Neural progenitor cell (in vitro differentiated cells): ENCODE measurements around the gene WDR27. TPM values are rescaled to one million over a fixed set of nuclear protein-coding genes. Genes with fewer than 3 reads are reported as not detected.

Experiments used
- DNase-seq: peaks from one replicate; pipeline ENCODE4 v3.0.0-alpha.2; 2016; ENCODE audit warnings: low spot score
- H2AFZ ChIP-seq: fragments of 200-600 bp; sonication (generic); replicated peaks from 2 replicates; pipeline ENCODE4 v1.6.1; 2016; ENCODE audit warnings: antibody characterized with exemption
- H3F3A ChIP-seq: fragments of 200-600 bp; sonication (generic); 2 replicates; pipeline ENCODE4 v1.6.1; 2016; ENCODE audit warnings: antibody characterized with exemption, low read depth
- H3K27ac ChIP-seq: fragments of 200-600 bp; sonication (generic); 2 replicates; pipeline ENCODE4 v1.5.1; 2016; ENCODE audit warnings: mild to moderate bottlenecking
- H3K27me3 ChIP-seq: fragments of 200-600 bp; sonication (generic); 2 replicates; pipeline ENCODE4 v1.6.1; 2016; ENCODE audit warnings: mild to moderate bottlenecking, moderate library complexity
- H3K36me3 ChIP-seq: fragments of 200-600 bp; sonication (generic); 2 replicates; pipeline ENCODE4 v1.5.1; 2016
- H3K4me1 ChIP-seq: fragments of 200-600 bp; sonication (generic); 2 replicates; pipeline ENCODE4 v1.6.1; 2016; ENCODE audit warnings: mixed run types
- H3K4me2 ChIP-seq: fragments of 200-600 bp; sonication (generic); 2 replicates; pipeline ENCODE4 v1.6.1; 2016
- H3K4me3 ChIP-seq: fragments of 200-600 bp; sonication (generic); 2 replicates; pipeline ENCODE4 v1.5.1; 2016
- H3K79me2 ChIP-seq: fragments of 200-600 bp; sonication (generic); 2 replicates; pipeline ENCODE4 v1.6.1; 2016; ENCODE audit warnings: low read depth
- H3K9ac ChIP-seq: fragments of 200-600 bp; sonication (generic); 2 replicates; pipeline ENCODE4 v1.6.1; 2016
- H3K9me3 ChIP-seq: fragments of 200-600 bp; sonication (generic); 2 replicates; pipeline ENCODE4 v1.5.1; 2016; ENCODE audit warnings: low read depth
- H4K20me1 ChIP-seq: fragments of 200-600 bp; sonication (generic); 2 replicates; pipeline ENCODE4 v1.6.1; 2016; ENCODE audit warnings: low read depth
- H3K27ac Mint-ChIP-seq: 3 replicates; pipeline ENCODE4 v1.8.0; 2021; ENCODE audit warnings: mixed read lengths
- H3K27me3 Mint-ChIP-seq: 2 replicates; pipeline ENCODE4 v1.8.0; 2022; ENCODE audit warnings: low read depth, mild to moderate bottlenecking, inconsistent platforms, moderate library complexity, mixed read lengths; ENCODE audit not compliant: insufficient read depth
- H3K36me3 Mint-ChIP-seq: 3 replicates; pipeline ENCODE4 v1.8.0; 2021; ENCODE audit warnings: mixed read lengths
- H3K4me1 Mint-ChIP-seq: 3 replicates; pipeline ENCODE4 v1.8.0; 2021; ENCODE audit warnings: mixed read lengths
- H3K4me3 Mint-ChIP-seq: 3 replicates; pipeline ENCODE4 v1.8.0; 2021; ENCODE audit warnings: mild to moderate bottlenecking, moderate library complexity, mixed read lengths
- H3K9me3 Mint-ChIP-seq: 3 replicates; pipeline ENCODE4 v1.8.0; 2020; ENCODE audit warnings: mixed read lengths
- EZH2 ChIP-seq: fragments of 200-600 bp; sonication (generic); IDR thresholded peaks from 2 replicates; pipeline ENCODE4 v1.6.1; 2017; ENCODE audit warnings: antibody characterized with exemption, mild to moderate bottlenecking, moderate library complexity
- EZH2phosphoT487 ChIP-seq: fragments of 200-600 bp; sonication (generic); IDR thresholded peaks from 2 replicates; pipeline ENCODE4 v1.6.1; 2017; ENCODE audit warnings: antibody characterized with exemption
- total RNA-seq: library from RNA; depleted of rRNA; stranded (reverse); fragments of >200 nt; gene quantifications from 2 replicates; pipeline ENCODE4 v1.2.3, GENCODE V29; 2015; ENCODE audit warnings: low replicate concordance
- TF ChIP-seq, protein P1 (sequence below): fragments of 200-600 bp; sonication (generic); IDR thresholded peaks from 2 replicates; pipeline ENCODE4 v1.5.1; 2017; ENCODE audit warnings: antibody characterized with exemption, mild to moderate bottlenecking

Gene WDR27
- total RNA-seq, 1 donor from 2014 or later: 69.0 TPM

GRCh38 chr6:169500688-169501087 lies 201.1 kb downstream of the WDR27 start:
- Mint-ChIP-seq H3K36me3 (peaks cover 10% of the 10 kb centered on the region), H3K27ac (no peak overlapping the region)
- TF ChIP-seq EZH2 (no peak), EZH2phosphoT487 (no peak)
- TF ChIP-seq, protein P1, sequence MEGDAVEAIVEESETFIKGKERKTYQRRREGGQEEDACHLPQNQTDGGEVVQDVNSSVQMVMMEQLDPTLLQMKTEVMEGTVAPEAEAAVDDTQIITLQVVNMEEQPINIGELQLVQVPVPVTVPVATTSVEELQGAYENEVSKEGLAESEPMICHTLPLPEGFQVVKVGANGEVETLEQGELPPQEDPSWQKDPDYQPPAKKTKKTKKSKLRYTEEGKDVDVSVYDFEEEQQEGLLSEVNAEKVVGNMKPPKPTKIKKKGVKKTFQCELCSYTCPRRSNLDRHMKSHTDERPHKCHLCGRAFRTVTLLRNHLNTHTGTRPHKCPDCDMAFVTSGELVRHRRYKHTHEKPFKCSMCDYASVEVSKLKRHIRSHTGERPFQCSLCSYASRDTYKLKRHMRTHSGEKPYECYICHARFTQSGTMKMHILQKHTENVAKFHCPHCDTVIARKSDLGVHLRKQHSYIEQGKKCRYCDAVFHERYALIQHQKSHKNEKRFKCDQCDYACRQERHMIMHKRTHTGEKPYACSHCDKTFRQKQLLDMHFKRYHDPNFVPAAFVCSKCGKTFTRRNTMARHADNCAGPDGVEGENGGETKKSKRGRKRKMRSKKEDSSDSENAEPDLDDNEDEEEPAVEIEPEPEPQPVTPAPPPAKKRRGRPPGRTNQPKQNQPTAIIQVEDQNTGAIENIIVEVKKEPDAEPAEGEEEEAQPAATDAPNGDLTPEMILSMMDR: no peak

DNA sequence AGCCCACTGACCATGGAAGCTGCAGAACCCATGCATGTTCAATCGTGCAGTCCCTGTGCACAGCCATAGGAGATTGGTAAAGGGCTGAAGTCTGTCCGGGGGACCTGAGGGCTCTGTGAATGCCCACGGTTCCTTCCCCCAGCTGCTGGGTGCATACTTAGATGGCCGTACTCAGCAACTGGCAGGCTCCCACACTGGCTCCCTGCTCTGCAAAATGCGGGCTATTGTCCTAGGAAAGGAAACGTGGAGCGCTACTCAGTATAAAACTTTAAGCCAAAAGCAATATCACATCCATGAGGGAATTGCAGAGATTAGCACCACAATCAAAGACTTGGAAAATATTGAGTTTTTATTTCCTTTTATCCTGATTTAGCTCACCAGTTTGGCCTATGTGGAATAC lies 202.0 kb downstream of the WDR27 start:
- Mint-ChIP-seq H3K4me1 (peaks cover 17% of the 10 kb centered on the region), H3K27me3 (peaks cover 2% of the 10 kb centered on the region), H3K27ac (no peak overlapping the region), H3K9me3 (peaks cover 7% of the 10 kb centered on the region), H3K36me3 (peaks cover 11% of the 10 kb centered on the region), H3K4me3 (no peak overlapping the region)
- Histone ChIP-seq H2AFZ (no peak overlapping the region), H3K9me3 (no peaks in the 10 kb centered on the region), H3K9ac (no peak overlapping the region), H3K4me1 (no peaks in the 10 kb centered on the region), H3K79me2 (no peaks in the 10 kb centered on the region), H3K4me2 (no peak overlapping the region), H3K36me3 (no peaks in the 10 kb centered on the region), H3K4me3 (no peak overlapping the region), H3K27ac (no peak overlapping the region), H3K27me3 (no peaks in the 10 kb centered on the region), H3F3A (no peaks in the 10 kb centered on the region), H4K20me1 (no peaks in the 10 kb centered on the region)
- TF ChIP-seq, protein P1: no peak
- TF ChIP-seq EZH2: no peak
- TF ChIP-seq EZH2phosphoT487: no peak
- no peak for DNase-seq

More at GRCh38 chr6:169500688-169501087, 201.1 kb downstream of the WDR27 start:
- DNase-seq: no peak
- Mint-ChIP-seq H3K4me3 (no peak overlapping the region), H3K4me1 (peaks cover 17% of the 10 kb centered on the region), H3K27me3 (peaks cover 2% of the 10 kb centered on the region), H3K9me3 (peaks cover 5% of the 10 kb centered on the region)
- no peaks in the 10 kb centered on the region for H3K4me1 ChIP-seq
- H4K20me1 ChIP-seq: no peaks in the 10 kb centered on the region
- H3K79me2 ChIP-seq: no peaks in the 10 kb centered on the region
- H3K4me2 ChIP-seq: no peak overlapping the region
- H3F3A ChIP-seq: no peaks in the 10 kb centered on the region
- no peak overlapping the region for H3K9ac ChIP-seq
- no peaks in the 10 kb centered on the region for H3K9me3 ChIP-seq
- H3K36me3 ChIP-seq: no peaks in the 10 kb centered on the region
- no peak overlapping the region for H2AFZ ChIP-seq
- H3K27ac ChIP-seq: no peak overlapping the region
- no peak overlapping the region for H3K4me3 ChIP-seq
- no peaks in the 10 kb centered on the region for H3K27me3 ChIP-seq

GRCh38 chr6:169498916-169499513 lies 202.8 kb downstream of the WDR27 start:
- no peaks in the 10 kb centered on the region for H3K79me2 ChIP-seq
- H3K27ac ChIP-seq: no peak overlapping the region
- no peak overlapping the region for H3K4me3 Mint-ChIP-seq
- H3F3A ChIP-seq: no peaks in the 10 kb centered on the region
- no peak overlapping the region for H3K9ac ChIP-seq
- H3K36me3 ChIP-seq: no peaks in the 10 kb centered on the region
- no peak overlapping the region for H2AFZ ChIP-seq
- TF ChIP-seq EZH2phosphoT487 (no peak), EZH2 (no peak)
- TF ChIP-seq, protein P1: no peak
- H3K4me1 Mint-ChIP-seq: peaks cover 17% of the 10 kb centered on the region
- no peaks in the 10 kb centered on the region for H3K9me3 ChIP-seq
- H4K20me1 ChIP-seq: no peaks in the 10 kb centered on the region
- H3K27ac Mint-ChIP-seq: peak overlapping the region; percentile 69
- peaks cover 2% of the 10 kb centered on the region for H3K27me3 Mint-ChIP-seq
- no peak for DNase-seq
- no peak overlapping the region for H3K4me2 ChIP-seq
- no peaks in the 10 kb centered on the region for H3K27me3 ChIP-seq
- H3K36me3 Mint-ChIP-seq: peaks cover 11% of the 10 kb centered on the region
- peaks cover 7% of the 10 kb centered on the region for H3K9me3 Mint-ChIP-seq
- no peak overlapping the region for H3K4me3 ChIP-seq
- no peaks in the 10 kb centered on the region for H3K4me1 ChIP-seq
